Ecto neural progenitor cell (in vitro differentiated cells): ENCODE results near the gene LIMA1.

Experiments used
- DNase-seq: peaks from one replicate; pipeline ENCODE4 v3.0.0-alpha.2; 2018; ENCODE audit warnings: low spot score

The LIMA1 gene

DNA sequence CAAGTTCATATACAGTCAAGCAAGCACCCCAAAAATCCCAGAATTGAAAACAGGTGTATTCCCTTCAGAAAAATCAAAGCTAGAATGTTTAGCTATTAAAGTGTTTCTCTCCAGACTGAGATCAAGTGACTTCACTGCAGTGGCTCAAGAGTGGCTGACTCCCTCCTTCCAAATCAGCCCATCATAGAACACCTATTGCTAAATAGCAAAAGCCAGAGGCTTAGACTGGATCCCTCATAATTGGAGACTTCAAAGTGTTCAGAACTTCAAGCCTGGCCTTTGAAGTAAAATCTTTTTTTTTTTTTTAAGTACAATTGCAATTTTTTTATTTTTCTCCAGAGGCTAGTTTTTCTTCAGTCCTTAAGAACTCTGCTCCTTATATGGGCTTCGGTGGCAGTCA lies 66.1 kb downstream of the LIMA1 start:
- DNase-seq, result no peak

DNA sequence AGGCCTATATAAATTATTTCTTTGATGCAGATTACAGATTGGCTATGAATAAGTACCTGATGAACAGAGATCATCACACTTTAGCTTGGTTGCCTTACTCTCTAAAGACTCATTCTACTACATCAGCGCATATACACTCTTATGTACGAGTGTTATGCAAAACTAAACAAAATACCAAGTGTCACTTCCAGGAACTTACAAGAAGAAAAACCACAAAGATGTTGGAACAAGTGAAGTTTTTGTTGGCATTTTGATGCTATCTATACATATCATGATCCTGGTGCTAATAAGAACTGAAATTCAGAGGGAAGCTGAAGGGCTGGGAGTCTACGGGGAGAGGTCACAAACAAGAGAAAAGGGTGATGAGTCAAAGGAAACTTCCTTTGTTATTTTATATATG lies 68.3 kb downstream of the LIMA1 start:
- DNase-seq, result no peak

DNA sequence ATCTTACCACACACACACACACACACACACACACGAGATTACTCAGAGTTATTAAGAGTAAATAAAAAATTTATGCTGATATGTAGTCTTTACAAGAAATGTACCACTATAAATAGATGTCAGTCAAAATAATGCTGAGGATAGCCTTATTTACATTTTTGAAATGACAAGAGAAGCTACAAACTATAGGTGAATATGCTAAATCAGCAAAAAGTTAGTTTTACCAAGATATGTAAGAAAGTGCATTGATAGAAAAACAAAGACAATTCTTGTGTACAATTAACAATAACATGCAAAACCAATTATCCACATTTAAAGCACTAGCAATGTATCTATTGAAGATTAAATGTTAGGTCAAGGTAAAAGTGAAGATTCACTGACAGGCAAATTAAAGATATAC lies 69.3 kb downstream of the LIMA1 start:
- no peak for DNase-seq

DNA sequence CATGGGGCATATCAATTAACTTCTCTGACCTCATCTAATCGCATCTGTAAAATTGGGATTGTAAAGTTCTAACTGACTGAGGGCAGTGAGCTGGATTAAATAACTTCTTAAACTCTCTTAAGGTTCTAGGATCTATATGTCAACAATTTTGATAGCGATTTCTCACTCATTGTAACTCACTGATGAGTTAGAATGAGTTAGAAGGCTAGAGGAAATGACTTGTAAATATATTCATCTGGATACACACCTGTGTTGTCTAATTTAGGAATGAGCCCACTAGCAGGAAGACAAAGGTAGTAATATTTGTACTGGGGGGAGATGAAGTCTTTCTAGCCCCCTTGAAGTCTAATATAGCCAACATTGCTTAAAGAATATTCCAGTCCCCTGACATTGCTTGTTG lies 69.9 kb downstream of the LIMA1 start:
- DNase-seq, result no peak

DNA sequence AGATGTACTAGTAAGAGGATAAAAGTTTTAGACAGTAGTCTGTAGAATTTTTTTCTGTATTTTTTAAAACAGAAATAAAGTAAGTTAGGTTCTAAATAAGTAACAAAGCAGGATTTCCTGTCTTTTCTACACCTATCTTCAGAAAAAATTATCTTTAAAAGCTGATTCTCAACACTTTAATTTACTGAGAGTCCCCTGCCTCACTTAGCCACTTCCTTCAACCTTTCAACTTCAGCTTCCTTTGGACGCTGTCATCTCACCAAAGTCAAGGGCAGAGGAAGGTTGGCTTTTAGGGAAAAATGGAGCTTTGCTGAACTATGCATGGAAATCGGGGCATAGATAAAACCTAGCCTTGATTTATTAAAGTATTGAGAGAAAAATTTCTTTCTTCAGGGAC lies 71.3 kb downstream of the LIMA1 start:
- no peak for DNase-seq

DNA sequence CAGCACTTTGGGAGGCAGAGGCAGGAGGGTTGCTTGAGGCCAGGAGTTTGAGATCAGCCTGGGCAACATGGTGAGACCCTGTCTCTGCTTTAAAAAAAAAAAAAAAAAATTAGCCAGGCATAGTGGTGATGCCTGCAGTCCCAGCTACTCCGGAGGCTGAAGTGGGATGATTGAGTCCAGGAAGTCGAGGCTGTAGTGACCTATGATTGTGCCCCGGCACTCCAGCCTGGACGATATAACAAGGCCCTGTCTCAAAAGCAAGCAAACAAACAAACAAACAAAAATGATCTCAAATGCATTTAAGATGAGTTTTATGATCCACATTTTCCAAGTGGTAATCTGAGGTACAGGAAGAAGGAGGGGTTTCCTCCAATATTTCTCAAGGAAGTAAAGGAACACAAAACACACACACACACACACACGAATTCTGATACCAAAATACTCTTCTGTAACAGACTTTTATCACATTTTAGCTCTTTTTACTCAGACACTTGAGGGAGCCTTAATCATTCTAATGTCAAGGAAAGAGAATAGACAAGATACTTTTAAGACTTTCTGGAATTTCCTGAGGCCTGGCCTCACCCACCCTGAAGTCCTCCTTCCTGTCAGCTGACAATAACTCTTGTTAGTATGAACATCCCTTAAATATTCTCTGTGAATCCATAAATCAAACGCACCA lies 71.8 kb downstream of the LIMA1 start:
- DNase-seq, result no peak

DNA sequence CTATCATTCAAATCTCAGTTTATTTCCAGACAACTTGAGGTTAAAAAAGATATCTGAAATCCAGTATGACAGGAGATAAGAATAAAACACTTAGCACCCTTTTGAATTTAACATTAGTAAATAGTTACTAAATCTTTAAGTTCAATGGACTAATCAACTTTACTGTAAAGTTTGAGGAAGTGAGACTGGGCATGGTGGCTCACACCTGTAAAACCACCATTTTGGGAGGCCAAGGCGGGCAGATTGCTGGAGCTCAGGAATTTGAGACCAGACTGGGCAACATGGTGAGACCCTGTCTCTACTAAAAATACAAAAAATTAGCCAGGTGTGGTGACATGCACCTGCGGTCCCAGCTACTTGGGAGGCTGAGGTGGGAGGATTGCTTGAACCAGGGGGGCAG lies 75.9 kb downstream of the LIMA1 start:
- DNase-seq, result no peak

DNA sequence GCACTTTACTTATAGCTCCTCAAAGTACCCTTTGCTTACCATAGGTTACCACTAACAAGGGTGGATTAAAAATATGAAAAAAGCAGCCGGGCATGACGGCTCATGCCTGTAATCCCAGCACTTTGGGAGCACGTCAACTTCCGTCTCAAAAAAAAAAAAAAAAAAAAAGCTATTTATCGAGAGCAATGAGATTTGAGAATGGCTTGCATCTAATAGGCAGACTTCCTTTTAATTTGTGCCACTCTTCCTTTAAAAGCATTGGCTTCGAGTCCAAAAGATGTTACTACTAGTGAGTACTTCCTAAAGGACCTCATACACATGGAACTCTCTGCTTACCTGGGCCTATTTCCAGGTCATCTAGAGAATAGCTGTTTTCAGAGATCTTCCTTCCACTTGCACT lies 77.7 kb downstream of the LIMA1 start:
- no peak for DNase-seq

DNA sequence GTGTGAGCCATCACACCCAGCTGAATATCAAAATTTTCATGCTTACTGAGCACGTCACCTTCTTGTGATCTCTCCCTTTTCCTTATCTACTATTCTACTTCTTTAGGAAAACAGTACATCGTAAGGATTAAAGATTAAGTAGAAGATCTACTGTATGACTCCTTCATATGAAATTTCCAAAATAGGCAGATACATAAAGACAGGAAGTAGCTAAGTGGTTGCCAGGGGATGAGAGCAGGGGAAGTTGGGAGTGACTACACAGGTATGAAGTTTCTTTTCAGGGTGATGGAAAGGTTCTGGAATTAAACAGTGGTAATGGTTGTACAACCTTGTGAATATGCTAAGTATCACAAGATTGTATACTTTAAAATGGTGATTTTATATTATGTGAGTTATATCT lies 79.6 kb downstream of the LIMA1 start:
- DNase-seq, result no peak

DNA sequence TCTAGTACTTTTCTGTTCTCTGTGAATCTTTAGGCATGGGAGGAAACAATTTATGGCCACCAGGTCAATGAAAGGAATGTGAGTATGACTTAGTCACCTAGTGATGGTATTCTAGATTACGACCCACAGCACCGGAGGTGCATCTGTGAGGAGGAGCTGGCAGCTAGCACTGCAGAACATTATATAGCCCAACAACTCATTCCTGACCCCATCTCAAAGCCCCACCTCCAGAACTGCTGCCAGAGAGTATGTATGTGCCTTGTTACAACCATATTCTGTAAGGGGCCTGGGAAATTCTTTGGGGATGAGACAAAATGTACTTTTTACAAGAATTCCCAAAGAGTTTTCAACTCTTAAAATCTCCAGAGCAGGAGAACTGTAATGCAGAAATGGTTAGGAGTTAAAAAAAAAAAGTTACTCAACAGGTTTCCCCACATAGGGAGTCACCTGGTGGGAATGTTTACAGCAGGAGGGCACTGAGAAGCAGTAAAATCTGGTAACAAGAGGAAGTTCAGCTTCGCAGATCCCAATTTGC lies 81.3 kb downstream of the LIMA1 start:
- DNase-seq, result no peak

DNA sequence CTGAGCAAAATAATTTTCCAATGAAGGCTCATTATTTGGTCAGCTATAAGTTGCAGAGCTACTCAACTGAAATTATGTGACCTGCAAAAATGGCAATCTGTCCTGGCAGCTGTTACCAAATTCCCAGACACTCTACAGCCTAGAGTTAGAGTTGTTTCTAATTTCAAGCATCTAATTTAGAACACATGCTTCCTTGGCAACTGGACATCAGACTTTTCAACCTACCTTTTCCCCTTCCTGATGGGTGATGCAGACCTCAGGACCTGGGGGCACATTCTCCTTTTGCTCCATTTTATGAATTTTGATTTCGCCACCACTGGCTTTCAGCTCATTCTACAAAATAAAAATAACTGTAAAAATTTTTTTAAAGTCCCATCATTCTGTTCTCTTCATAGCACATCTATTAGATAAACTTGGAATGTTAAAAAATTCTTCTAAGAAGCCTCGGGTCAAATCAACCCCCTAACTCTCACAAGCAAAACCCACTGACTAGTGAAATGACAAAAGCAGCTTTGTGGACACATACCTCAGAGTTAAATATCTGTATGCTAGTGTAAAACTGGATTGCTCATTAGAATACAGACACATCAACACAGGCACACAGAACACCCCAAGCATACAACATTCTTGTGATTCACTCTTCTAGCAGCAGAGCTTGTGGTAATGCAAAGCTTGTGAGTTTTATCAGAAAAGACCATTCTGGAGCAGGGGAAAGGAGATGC lies 82.6 kb downstream of the LIMA1 start:
- no peak for DNase-seq

DNA sequence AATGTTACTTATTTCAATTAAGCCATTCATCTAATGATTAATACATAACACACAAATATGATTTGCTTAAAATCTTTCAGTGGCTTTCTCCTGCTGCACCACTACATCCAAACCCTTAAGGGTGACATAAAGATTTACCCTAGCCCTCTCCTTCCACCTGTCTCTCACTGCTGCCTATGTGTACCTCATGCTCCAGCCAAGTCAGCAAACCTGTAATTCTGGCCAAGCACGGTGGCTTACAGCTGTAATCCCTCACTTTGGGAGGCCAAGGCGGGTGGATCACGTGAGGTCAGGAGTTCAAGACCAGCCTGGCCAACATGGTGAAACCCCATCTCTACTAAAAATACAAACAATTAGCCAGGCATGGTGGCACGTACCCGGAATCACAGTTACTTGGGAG lies 84.5 kb downstream of the LIMA1 start:
- DNase-seq, result no peak

DNA sequence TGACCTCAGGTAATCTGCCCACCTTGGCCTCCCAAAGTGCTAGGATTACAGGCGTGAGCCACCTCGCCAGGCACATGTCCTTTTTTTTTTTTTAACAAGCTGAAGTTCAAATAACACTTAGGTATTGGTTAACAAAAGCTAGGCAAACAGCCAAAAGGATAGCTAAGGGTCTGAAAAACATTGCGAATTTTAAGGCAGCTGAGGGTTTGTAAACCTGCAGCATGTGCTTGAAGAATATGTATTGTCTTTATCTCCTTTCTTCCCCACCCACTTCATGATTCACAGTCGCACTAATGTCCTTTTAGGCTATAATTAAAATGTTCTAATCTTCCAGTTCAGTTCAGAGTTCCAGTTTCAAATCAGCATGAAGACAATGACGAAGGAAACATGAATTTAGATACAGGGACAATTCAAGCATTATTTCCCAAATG lies 86.0 kb downstream of the LIMA1 start:
- no peak for DNase-seq

DNA sequence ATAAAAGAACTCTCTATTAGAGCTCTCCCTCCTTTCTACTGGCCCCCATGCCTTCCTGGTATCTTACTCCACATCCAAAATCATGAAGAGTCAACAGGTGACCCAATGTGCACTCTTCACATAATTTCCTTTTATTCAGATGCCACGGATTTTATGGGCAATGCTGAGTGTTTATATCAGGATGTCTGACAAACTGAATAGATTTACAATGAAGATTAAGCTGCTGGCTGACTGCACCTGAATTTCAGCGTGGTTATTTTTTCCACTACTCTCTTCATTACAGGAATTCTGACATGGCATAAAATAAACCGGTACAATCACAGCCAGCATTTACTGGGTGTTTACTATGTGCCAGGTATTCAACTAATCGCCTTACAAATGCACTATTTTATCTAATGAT lies 86.8 kb downstream of the LIMA1 start:
- no peak for DNase-seq

DNA sequence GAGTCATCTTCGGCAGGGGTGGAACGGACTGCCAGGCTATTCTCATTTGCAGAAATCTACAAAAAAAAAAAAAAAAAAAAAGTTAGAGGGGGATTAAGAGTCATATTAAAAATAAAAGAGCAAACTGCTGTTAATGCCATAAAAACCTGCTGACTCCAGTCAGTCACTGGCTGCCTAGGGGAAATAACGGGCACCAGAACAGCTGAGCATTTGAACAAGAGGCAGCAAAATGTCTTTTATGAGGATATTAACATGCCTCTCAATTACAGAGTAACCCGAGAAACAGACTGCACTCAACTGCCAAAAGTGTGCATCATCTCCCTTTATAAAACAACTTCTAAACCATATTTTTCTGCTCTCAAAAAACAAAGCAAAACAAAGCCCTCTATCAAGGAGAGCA lies 87.5 kb downstream of the LIMA1 start:
- DNase-seq, result no peak

DNA sequence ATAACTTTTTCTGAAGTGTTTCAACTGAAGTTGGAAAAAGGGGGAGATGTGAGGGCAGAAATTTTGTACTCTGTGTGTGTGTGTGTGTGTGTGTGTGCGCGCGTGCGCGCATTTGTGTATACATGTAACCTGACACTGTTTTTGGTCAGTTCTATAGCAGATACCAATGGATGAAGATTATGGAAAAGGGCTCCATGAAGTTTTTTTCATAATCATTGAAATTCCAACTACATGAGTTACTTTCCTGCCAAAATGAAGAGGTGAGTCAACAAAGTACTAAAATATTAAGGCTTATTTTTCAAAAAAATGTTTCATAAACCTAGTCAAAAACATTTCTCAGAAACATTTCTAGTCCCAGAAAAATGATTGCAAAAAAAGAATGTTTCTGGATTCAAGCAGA lies 90.4 kb downstream of the LIMA1 start:
- no peak for DNase-seq

DNA sequence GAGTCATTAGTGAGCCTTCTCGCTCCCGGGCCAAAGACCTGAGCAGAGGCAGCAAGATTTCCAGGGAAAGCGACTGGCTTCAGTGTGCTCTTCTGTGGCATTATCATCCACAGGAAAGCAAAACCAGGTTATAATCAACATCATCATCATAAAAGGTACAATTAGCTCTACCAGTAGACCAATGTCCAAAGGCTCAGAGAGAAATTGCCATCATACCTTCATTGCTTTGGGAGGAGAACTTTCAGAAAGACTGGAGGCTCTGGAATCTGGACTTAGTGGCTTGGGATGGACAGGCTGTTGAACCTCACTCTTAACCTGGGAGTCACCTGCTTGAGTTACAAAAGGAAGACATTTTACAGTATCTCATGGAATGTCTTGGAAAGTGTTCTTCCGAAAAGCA lies 91.1 kb downstream of the LIMA1 start:
- no peak for DNase-seq

DNA sequence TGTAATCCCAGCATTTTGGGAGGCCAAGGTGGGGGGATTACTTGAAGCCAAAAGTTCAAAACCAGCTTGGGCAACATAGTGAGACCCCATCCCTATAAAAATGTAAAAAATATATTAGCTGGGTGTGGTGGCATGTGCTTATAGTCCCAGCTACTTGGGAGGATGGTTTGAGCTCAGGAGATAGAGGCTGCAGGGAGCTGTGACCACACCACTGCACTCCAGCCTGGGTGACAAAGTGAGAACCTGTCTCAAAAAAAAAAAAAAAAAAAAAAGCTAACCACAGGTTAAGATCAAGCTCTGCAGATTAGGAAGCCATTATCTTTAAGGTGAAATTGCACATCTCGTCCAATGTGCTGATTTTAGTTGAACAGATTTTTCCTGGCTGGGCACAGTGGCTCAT lies 92.5 kb downstream of the LIMA1 start:
- no peak for DNase-seq

DNA sequence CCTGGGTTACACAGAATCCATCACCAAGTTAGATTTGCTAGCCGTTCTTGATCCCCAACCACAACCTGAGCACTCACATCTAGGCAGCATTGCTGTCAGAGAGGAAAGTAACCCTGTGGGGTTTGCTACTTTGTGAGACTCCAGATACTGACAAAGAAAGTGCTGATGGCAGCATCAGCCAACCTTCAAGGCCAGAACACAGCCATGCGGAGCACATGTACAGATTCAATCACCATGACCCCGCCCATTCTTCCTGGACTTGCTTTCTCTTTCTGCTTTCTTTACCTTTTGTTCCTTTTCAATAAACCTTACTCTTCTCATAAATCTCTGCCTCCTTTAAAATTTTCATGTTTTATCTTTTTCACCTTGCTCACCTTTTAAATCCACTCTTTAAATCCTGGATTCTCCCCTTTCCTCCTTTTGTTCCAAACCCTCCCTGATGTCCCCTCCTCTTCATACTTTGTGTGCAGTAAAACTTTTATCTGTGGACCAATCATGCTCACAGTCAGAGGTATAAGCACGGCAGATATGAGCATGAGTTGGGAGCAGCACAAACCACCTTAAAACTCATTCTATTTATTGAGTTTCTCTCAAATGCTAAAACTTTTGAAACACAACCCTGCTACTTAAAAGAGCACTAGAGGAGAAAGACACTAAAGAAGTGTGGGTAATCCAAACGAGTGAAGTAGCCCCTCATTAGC lies 94.3 kb downstream of the LIMA1 start:
- no peak for DNase-seq

DNA sequence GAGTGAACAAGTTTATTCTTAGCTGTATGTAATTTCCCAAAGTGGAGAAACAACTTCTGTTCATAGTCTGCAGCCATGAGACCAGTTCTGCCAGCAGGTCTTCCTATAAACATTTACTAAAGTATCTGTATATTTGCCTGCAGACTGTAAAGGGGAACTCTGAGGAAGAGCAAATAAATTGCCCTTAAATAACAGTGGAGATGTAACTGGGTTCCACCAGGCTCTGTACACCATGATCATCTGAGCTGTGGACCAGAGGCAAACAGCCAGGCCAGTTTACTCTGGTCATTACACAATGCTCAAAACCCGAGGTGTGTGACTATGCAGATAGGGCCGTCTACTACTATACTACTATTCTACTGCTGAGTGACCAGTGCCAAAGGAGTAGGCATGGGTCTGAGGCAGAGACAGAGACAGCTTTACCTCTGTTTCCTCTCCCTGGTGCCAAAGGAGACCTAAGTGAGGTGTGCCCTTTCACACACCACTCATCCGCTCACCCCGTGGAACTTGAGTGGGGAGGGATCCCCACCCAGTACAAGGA lies 95.0 kb downstream of the LIMA1 start:
- no peak for DNase-seq

DNA sequence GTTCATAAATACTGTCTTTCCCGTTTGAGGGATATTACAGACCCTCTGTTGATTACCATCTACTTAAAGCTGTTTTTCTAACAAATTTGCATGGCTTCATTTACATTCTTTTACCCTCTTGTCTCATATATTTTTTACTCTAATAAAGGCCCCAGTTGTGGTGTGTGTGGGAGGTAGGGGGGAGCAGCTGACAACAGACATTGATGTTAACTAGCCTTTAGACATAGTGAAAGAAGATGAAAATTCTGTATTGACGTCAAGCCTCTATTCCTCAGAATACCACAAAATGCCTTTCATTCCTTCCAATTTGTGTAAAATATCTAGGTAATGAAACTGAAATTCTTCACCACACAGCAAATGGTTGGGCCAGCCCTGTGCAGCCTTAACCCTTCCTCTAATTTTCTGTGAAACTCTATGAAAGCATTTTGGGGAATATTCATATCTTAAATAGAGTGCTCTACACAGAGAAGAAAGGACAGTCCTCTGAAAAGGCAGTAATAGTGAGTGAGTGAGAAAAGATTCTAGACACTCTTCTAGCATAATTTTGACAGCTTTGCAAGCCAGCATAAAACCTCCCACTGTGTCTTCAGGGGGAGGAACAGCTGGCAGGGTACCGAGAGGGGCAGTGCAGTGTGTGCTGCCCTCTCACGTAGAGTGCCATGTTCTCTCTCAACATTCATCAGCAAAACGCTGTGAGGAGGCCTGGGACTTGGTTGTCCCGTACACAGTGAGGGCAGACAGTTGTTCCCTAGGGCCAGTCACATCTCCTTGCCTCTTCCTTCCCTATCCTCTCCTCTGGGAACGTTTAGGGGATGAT lies 96.0 kb downstream of the LIMA1 start:
- DNase-seq, result no peak

DNA sequence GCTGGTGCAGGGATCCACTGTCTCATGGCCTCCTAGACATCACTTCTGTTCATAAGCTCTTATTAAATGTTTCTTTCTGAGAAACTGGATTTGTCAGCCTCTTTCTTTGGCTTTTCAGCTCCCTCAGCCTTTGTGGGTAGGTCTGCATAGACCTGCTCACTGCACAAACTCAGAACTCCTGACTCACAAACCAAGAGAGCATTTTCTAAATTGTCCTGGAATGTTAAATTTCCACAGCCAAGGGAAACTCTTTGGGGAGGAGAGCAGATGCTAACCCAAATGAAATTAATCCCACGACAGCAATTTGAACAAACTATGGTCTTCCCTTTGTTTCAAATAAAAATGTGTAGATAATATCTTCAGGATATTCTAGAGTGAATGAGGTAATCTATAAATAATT lies 96.6 kb downstream of the LIMA1 start:
- DNase-seq, result no peak
